ENCODE results near the gene ASB10. TPM values are rescaled to one million over a fixed set of nuclear protein-coding genes. Genes with fewer than 3 reads are reported as not detected.

The ASB10 gene
- total and polyA plus RNA-seq, 2 of the 13 experiments (the other 11 are each of a cell fraction or from before 2014, with no cell fraction given) = not detected

DNA sequence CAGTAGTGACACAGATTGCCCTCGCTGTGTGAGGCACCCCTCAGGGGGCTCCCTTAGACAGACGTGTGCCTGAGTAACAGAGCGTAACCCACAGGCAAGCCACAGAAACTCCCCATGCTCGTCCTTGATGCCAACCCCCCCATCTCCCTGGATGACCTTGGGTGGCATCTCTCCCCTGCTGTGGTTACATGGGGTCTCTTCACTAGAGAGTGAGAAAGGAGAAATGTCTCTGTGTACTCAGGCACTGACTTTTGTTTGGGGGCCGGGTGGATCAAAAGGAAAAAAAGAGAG, 1.1 kb upstream of the ASB10 start:
- no peak for DNase-seq (ENCODE audit: low spot score)
- Histone ChIP-seq H4K20me1 (ENCODE audit: insufficient read depth, low read length) (no peaks in the 10 kb centered on the region), H3K4me2 (ENCODE audit: low read depth, low read length) (no peak overlapping the region), H3K79me2 (ENCODE audit: insufficient read depth, low read length) (no peaks in the 10 kb centered on the region), H3K4me1 (ENCODE audit: insufficient read depth, low read length) (no peaks in the 10 kb centered on the region), H3K36me3 (replicated peaks in 1 of 2; ENCODE audit: control insufficient read depth in 1 of 2, insufficient read depth in 2 of 2, low read length in 2 of 2) (no peaks in the 10 kb centered on the region), H3K9ac (ENCODE audit: insufficient read depth, low read depth, low read length) (no peak overlapping the region), H2AFZ (ENCODE audit: low read length) (no peak overlapping the region), H3K9me3 (ENCODE audit: low read length) (no peaks in the 10 kb centered on the region), H3K27me3 (ENCODE audit: control insufficient read depth in 1 of 2, insufficient read depth in 2 of 2, low read length in 2 of 2) (peaks cover 4 to 44% of the 10 kb centered on the region in 2 experiments; a peak in 4 of 5 replicates), H3K27ac (ENCODE audit: extremely low read length, insufficient read depth, low read length) (no peak overlapping the region), H3K4me3 (replicated peaks in 1 of 3; ENCODE audit: insufficient read depth in 1 of 3, low read depth in 2 of 3, low read length in 3 of 3) (no peak overlapping the region)
- in situ Hi-C loops (cut with HindIII; ENCODE audit: extremely low pct_ligation_motif_present, low pct_unique_long_range_greater_than_20kb) (no loop called here), intact Hi-C loops (cut with micrococcal nuclease; ENCODE audit: unreplicated experiment) (no loop called here)
- ChIA-PET POLR2A (no interaction called here), CTCF (ENCODE audit: low intra/inter-chr PET ratio, low total read pairs) (no interaction called here)
- no TSS peak for BruUV-seq (replicated peaks)
- no peak for FAIRE-seq
- WGBS (ENCODE audit: low lambda C conversion rate) = 10% methylated on average over 4 of the region's 5 CpGs
- ATAC-seq = no peak
- TF ChIP-seq RFX3 (CRISPR knock-in tag; IDR thresholded peaks at IDR 0.05) = no peak
- TF ChIP-seq PITX1 (CRISPR knock-in tag; IDR thresholded peaks at IDR 0.05) = no peak
- no peak for TF ChIP-seq ZSCAN29 (CRISPR knock-in tag; conservative IDR thresholded peaks at IDR 0.05)
- no peak for TF ChIP-seq ATRX (CRISPR knock-in tag; IDR thresholded peaks at IDR 0.05; ENCODE audit: borderline replicate concordance)
- TF ChIP-seq, protein P1, sequence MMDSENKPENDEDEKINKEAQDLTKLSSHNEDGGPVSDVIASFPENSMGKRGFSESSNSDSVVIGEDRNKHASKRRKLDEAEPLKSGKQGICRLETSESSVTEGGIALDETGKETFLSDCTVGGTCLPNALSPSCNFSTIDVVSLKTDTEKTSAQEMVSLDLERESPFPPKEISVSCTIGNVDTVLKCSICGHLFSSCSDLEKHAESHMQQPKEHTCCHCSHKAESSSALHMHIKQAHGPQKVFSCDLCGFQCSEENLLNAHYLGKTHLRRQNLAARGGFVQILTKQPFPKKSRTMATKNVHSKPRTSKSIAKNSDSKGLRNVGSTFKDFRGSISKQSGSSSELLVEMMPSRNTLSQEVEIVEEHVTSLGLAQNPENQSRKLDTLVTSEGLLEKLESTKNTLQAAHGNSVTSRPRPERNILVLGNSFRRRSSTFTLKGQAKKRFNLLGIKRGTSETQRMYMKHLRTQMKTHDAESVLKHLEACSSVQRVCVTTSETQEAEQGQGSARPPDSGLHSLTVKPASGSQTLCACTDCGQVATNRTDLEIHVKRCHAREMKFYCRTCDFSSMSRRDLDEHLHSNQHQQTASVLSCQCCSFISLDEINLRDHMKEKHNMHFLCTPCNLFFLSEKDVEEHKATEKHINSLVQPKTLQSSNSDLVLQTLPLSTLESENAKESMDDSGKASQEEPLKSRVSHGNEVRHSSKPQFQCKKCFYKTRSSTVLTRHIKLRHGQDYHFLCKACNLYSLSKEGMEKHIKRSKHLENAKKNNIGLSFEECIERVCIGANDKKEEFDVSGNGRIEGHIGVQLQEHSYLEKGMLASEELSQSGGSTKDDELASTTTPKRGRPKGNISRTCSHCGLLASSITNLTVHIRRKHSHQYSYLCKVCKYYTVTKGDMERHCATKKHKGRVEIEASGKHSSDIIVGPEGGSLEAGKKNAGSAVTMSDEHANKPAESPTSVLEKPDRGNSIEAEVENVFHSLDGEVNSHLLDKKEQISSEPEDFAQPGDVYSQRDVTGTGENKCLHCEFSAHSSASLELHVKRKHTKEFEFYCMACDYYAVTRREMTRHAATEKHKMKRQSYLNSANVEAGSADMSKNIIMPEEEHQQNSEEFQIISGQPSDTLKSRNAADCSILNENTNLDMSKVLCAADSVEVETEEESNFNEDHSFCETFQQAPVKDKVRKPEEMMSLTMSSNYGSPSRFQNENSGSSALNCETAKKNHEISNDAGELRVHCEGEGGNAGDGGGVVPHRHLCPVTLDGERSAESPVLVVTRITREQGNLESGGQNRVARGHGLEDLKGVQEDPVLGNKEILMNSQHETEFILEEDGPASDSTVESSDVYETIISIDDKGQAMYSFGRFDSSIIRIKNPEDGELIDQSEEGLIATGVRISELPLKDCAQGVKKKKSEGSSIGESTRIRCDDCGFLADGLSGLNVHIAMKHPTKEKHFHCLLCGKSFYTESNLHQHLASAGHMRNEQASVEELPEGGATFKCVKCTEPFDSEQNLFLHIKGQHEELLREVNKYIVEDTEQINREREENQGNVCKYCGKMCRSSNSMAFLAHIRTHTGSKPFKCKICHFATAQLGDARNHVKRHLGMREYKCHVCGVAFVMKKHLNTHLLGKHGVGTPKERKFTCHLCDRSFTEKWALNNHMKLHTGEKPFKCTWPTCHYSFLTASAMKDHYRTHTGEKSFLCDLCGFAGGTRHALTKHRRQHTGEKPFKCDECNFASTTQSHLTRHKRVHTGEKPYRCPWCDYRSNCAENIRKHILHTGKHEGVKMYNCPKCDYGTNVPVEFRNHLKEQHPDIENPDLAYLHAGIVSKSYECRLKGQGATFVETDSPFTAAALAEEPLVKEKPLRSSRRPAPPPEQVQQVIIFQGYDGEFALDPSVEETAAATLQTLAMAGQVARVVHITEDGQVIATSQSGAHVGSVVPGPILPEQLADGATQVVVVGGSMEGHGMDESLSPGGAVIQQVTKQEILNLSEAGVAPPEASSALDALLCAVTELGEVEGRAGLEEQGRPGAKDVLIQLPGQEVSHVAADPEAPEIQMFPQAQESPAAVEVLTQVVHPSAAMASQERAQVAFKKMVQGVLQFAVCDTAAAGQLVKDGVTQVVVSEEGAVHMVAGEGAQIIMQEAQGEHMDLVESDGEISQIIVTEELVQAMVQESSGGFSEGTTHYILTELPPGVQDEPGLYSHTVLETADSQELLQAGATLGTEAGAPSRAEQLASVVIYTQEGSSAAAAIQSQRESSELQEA (CRISPR knock-in tag; IDR thresholded peaks at IDR 0.05; ENCODE audit: not compliant biosample characterization) = no peak
- no peak for TF ChIP-seq KAT2B (IDR thresholded peaks at IDR 0.05; ENCODE audit: borderline replicate concordance, low read depth, low read length)
- no peak for TF ChIP-seq SKI (IDR thresholded peaks at IDR 0.05; ENCODE audit: partially characterized antibody)
- TF ChIP-seq, protein P2, sequence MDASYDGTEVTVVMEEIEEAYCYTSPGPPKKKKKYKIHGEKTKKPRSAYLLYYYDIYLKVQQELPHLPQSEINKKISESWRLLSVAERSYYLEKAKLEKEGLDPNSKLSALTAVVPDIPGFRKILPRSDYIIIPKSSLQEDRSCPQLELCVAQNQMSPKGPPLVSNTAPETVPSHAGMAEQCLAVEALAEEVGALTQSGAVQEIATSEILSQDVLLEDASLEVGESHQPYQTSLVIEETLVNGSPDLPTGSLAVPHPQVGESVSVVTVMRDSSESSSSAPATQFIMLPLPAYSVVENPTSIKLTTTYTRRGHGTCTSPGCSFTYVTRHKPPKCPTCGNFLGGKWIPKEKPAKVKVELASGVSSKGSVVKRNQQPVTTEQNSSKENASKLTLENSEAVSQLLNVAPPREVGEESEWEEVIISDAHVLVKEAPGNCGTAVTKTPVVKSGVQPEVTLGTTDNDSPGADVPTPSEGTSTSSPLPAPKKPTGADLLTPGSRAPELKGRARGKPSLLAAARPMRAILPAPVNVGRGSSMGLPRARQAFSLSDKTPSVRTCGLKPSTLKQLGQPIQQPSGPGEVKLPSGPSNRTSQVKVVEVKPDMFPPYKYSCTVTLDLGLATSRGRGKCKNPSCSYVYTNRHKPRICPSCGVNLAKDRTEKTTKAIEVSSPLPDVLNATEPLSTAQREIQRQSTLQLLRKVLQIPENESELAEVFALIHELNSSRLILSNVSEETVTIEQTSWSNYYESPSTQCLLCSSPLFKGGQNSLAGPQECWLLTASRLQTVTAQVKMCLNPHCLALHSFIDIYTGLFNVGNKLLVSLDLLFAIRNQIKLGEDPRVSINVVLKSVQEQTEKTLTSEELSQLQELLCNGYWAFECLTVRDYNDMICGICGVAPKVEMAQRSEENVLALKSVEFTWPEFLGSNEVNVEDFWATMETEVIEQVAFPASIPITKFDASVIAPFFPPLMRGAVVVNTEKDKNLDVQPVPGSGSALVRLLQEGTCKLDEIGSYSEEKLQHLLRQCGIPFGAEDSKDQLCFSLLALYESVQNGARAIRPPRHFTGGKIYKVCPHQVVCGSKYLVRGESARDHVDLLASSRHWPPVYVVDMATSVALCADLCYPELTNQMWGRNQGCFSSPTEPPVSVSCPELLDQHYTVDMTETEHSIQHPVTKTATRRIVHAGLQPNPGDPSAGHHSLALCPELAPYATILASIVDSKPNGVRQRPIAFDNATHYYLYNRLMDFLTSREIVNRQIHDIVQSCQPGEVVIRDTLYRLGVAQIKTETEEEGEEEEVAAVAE (CRISPR knock-in tag; IDR thresholded peaks at IDR 0.05; ENCODE audit: borderline replicate concordance) = no peak
- no peak for TF ChIP-seq NBN (conservative IDR thresholded peaks at IDR 0.05)
- TF ChIP-seq, protein P3, sequence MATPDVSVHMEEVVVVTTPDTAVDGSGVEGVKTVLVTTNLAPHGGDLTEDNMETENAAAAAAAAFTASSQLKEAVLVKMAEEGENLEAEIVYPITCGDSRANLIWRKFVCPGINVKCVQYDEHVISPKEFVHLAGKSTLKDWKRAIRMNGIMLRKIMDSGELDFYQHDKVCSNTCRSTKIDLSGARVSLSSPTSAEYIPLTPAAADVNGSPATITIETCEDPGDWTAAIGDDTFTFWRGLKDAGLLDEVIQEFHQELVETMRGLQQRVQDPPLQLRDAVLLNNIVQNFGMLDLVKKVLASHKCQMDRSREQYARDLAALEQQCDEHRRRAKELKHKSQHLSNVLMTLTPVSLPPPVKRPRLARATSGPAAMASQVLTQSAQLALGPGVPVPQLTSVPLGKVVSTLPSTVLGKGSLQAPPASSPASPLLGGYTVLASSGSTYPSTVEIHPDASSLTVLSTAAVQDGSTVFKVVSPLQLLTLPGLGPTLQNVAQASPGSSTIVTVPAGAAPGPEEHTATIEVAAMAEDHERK (CRISPR knock-in tag; IDR thresholded peaks at IDR 0.05; ENCODE audit: low read depth) = no peak
